HEK293T (cell line): Measurements from ENCODE around the gene MAP3K14.

Experiments
- ARNT ChIP-seq: fragments of 450-650 bp; IDR thresholded peaks from 2 replicates; pipeline ENCODE4 v1.6.1; 2017; ENCODE audit warnings: mild to moderate bottlenecking
- BHLHE40 ChIP-seq: fragments of 450-650 bp; IDR thresholded peaks from 2 replicates; pipeline ENCODE4 v1.6.1; 2016; ENCODE audit warnings: mild to moderate bottlenecking, moderate library complexity, borderline replicate concordance
- CTBP1 ChIP-seq: fragments of 450-650 bp; IDR thresholded peaks from 2 replicates; pipeline ENCODE4 v1.6.1; 2016; ENCODE audit warnings: borderline replicate concordance
- ELF4 ChIP-seq: fragments of 450-650 bp; IDR thresholded peaks from 2 replicates; pipeline ENCODE4 v1.6.1; 2017; ENCODE audit warnings: antibody characterized with exemption
- FOXK2 ChIP-seq: fragments of 450-650 bp; IDR thresholded peaks from 2 replicates; pipeline ENCODE4 v1.6.1; 2016; ENCODE audit warnings: mild to moderate bottlenecking
- FOXM1 ChIP-seq: fragments of 450-650 bp; IDR thresholded peaks from 2 replicates; pipeline ENCODE4 v1.6.1; 2017; ENCODE audit warnings: mild to moderate bottlenecking, borderline replicate concordance
- HDGF ChIP-seq: fragments of 450-650 bp; IDR thresholded peaks from 2 replicates; pipeline ENCODE4 v1.6.1; 2017; ENCODE audit warnings: antibody characterized with exemption, borderline replicate concordance
- L3MBTL2 ChIP-seq: fragments of 450-650 bp; conservative IDR thresholded peaks from 2 replicates; pipeline ENCODE4 v1.6.1; 2016; ENCODE audit warnings: mild to moderate bottlenecking
- LEF1 ChIP-seq: fragments of 450-650 bp; IDR thresholded peaks from 2 replicates; pipeline ENCODE4 v1.6.1; 2017; ENCODE audit warnings: mild to moderate bottlenecking, borderline replicate concordance
- SP1 ChIP-seq: fragments of 450-650 bp; IDR thresholded peaks from 2 replicates; pipeline ENCODE4 v1.6.1; 2017
- SUZ12 ChIP-seq: fragments of 450-650 bp; IDR thresholded peaks from 2 replicates; pipeline ENCODE4 v1.6.1; 2016; ENCODE audit warnings: mild to moderate bottlenecking
- TF ChIP-seq, protein P1 (sequence below): fragments of 450-650 bp; IDR thresholded peaks from 2 replicates; pipeline ENCODE4 v1.6.1; 2016

DNA sequence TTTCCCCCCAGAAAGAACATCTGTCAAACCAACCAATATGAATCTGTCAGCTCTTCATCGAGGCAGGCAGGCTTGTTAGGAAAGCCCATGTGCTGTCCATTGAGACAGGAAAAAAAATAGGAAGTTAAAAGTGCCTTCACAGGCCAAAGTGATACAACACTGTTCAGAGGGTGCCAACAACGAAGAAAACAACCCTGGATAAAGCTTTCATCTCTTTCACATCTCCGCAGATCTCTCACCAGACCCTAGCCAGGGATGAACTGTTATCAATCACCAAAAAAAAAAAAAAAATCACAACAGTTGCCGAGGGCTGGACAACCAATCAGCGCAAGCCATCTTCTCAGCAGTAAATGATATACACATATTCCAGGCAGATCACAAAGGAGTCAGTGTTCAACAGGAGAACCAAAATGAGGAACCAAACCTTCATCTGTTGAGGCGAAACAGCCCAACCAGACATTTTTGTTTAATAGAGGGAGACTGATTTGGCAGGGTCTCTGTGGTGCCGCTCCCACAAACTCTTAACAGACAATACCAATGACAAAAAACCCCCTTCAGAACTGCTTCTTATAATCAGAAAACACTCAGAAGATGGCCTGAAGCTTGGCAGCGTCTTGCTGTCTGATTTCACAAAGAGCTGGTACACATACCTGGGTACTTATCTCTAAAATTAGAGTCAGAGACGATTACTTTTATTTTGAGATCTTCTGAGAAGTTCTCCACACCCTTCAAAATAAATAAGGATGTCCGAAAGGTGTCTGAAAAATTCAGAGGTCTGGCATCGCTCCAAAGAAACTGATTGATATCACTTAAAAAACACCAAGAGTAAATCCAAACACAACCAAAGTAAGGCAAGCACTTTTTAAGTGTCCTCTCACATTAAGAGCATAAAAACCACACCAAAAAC, 1.8 kb downstream of the MAP3K14 start:
- TF ChIP-seq L3MBTL2 = no peak
- no peak for TF ChIP-seq ELF4
- no peak for TF ChIP-seq HDGF
- no peak for TF ChIP-seq BHLHE40
- TF ChIP-seq FOXK2 = no peak
- no peak for TF ChIP-seq LEF1
- no peak for TF ChIP-seq SUZ12
- TF ChIP-seq SP1 = no peak
- TF ChIP-seq FOXM1 = no peak
- TF ChIP-seq, protein P1, sequence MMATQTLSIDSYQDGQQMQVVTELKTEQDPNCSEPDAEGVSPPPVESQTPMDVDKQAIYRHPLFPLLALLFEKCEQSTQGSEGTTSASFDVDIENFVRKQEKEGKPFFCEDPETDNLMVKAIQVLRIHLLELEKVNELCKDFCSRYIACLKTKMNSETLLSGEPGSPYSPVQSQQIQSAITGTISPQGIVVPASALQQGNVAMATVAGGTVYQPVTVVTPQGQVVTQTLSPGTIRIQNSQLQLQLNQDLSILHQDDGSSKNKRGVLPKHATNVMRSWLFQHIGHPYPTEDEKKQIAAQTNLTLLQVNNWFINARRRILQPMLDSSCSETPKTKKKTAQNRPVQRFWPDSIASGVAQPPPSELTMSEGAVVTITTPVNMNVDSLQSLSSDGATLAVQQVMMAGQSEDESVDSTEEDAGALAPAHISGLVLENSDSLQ = no peak
- no peak for TF ChIP-seq CTBP1
- TF ChIP-seq ARNT = no peak
